SU-DHL-6 (cell line): ENCODE results near the gene NPNT.

ENCODE experiments used
- CTCF ChIP-seq: fragments of 200-600 bp; sonication (generic); IDR thresholded peaks from one replicate; pipeline ENCODE4 v1.5.1; 2017; ENCODE audit warnings: antibody characterized with exemption, mild to moderate bottlenecking, low read length, moderate library complexity; ENCODE audit not compliant: insufficient read depth, poor library complexity, severe bottlenecking
- EZH2phosphoT487 ChIP-seq: fragments of 200-600 bp; sonication (generic), shearing (Covaris generic); conservative IDR thresholded peaks from 2 replicates; pipeline ENCODE4 v1.6.1; 2018; ENCODE audit warnings: mild to moderate bottlenecking, antibody characterized with exemption, low read length, moderate library complexity, mixed read lengths

GRCh38 chr4:105902550-105903262, 7.4 kb downstream of the NPNT start:
- TF ChIP-seq CTCF (no peak), EZH2phosphoT487 (no peak)
